HFFc6 (cell line): Measurements from ENCODE around the gene PNPLA7. TPM values are rescaled to one million over a fixed set of nuclear protein-coding genes. Genes with fewer than 3 reads are reported as not detected.
A peak's percentile ranks its signal among the peaks of the same experiment; 100 is the strongest.

Experiments
- DNase-seq: peaks from one replicate; pipeline ENCODE4 v3.0.0-alpha.2; 2018
- H3K27ac Mint-ChIP-seq: 2 replicates; pipeline ENCODE4 v1.8.0; 2020; ENCODE audit warnings: mild to moderate bottlenecking, mixed read lengths
- H3K27me3 Mint-ChIP-seq: 2 replicates; pipeline ENCODE4 v1.8.0; 2021; ENCODE audit warnings: mild to moderate bottlenecking, moderate library complexity, mixed read lengths; ENCODE audit not compliant: insufficient read depth
- H3K36me3 Mint-ChIP-seq: 2 replicates; pipeline ENCODE4 v1.8.0; 2021; ENCODE audit warnings: low read depth, mixed read lengths
- H3K4me1 Mint-ChIP-seq: 2 replicates; pipeline ENCODE4 v1.8.0; 2020; ENCODE audit warnings: low read depth, mixed read lengths
- H3K4me3 Mint-ChIP-seq: 2 replicates; pipeline ENCODE4 v1.8.0; 2020; ENCODE audit warnings: mild to moderate bottlenecking, moderate library complexity, mixed read lengths
- H3K9me3 Mint-ChIP-seq: 2 replicates; pipeline ENCODE4 v1.8.0; 2020; ENCODE audit warnings: mild to moderate bottlenecking, mixed read lengths
- total RNA-seq, 6 experiments: library from RNA; stranded (reverse); fragmentation: NEBNext Ultra II Directional; extraction: Animal tissue kit (Norgen Biotek cat#: 25700); gene quantifications; 2 replicates in 1 of 6; 3 replicates in 5 of 6; pipeline ENCODE4 v1.2.3, GENCODE V29; 2021
- TF ChIP-seq, protein P1 (sequence below): fragments of 200-600 bp; sonication (generic); IDR thresholded peaks from 2 replicates; pipeline ENCODE4 v1.5.0; 2021; ENCODE audit warnings: antibody characterized with exemption, mild to moderate bottlenecking

The PNPLA7 gene
- total RNA-seq, 6 experiments from 2014 or later, result 0.20 to 0.90 (median 0.52) TPM

DNA sequence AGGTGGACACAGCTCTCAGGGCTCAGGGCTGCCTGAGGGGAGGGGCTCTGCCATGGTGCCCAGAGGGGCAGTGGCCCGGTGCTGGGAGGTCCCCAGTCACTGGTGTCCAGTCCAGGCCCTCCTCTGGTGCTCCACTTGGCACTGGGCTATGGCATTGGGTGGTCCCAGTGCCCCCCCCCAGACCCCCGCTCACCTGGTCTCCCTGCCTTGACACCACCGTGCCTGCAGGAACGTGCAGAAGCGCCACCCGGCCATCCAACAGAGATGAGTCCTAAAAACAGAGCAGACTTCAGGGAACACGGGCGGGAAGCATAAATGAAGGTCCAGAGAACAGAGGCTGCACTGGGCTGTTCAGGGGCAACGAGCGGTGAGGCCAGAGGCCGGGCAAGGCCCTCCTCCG, 48.7 kb downstream of the PNPLA7 start:
- TF ChIP-seq, protein P1, sequence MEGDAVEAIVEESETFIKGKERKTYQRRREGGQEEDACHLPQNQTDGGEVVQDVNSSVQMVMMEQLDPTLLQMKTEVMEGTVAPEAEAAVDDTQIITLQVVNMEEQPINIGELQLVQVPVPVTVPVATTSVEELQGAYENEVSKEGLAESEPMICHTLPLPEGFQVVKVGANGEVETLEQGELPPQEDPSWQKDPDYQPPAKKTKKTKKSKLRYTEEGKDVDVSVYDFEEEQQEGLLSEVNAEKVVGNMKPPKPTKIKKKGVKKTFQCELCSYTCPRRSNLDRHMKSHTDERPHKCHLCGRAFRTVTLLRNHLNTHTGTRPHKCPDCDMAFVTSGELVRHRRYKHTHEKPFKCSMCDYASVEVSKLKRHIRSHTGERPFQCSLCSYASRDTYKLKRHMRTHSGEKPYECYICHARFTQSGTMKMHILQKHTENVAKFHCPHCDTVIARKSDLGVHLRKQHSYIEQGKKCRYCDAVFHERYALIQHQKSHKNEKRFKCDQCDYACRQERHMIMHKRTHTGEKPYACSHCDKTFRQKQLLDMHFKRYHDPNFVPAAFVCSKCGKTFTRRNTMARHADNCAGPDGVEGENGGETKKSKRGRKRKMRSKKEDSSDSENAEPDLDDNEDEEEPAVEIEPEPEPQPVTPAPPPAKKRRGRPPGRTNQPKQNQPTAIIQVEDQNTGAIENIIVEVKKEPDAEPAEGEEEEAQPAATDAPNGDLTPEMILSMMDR, result no peak
- H3K9me3 Mint-ChIP-seq, result peaks cover 23% of the 10 kb centered on the region
- no peak for DNase-seq

DNA sequence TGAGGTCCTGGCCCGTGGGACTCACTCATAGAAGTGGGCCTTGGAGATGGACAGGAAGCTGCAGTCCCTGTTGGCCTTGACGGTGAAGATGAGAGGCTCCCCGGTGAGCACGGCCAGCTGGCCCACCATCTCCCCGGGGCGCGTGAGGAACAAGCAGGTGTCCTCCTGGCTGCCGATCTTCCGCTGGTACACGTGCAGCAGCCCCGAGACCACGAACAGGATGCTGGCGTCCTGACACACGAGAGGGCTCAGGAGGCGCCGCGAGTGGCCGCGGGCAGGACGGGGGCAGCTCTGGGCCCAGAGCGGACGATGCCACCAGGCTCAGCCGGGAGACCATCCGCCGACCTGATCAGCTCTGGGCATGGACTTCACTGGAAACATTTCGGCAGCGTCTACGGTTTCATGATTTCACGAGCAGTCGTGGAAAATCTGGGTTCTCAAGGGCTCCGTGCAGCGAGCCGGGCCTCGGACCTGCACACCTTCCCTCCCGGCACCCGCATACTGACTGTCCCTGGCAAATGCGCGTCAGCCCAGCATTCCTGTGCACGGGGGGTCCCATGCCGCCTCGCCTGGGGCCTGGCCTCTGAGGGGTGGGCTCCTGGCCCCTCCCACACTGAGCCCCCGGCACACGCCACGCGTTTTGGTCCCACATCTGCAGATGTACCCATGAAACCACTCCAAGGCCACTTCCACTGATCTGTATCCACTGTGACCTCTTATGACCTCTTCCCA, 49.4 kb downstream of the PNPLA7 start:
- H3K27ac Mint-ChIP-seq, result no peak overlapping the region
- TF ChIP-seq, protein P1, result no peak
- DNase-seq, result no peak
- H3K9me3 Mint-ChIP-seq, result peaks cover 19% of the 10 kb centered on the region
- peaks cover 9% of the 10 kb centered on the region; the same call in 1 of the 2 replicates for H3K4me1 Mint-ChIP-seq
- H3K36me3 Mint-ChIP-seq, result peaks cover 9% of the 10 kb centered on the region
- no peak overlapping the region for H3K4me3 Mint-ChIP-seq
- peaks cover 29% of the 10 kb centered on the region for H3K27me3 Mint-ChIP-seq

More for the DNA sequence above, 48.7 kb downstream of the PNPLA7 start:
- H3K36me3 Mint-ChIP-seq, result peaks cover 9% of the 10 kb centered on the region
- peaks cover 9% of the 10 kb centered on the region; the same call in 1 of the 2 replicates for H3K4me1 Mint-ChIP-seq
- peak overlapping the region; percentile 69; the same call in 1 of the 2 replicates for H3K27ac Mint-ChIP-seq
- H3K27me3 Mint-ChIP-seq, result peaks cover 31% of the 10 kb centered on the region
- peak overlapping the region; percentile 78 for H3K4me3 Mint-ChIP-seq

DNA sequence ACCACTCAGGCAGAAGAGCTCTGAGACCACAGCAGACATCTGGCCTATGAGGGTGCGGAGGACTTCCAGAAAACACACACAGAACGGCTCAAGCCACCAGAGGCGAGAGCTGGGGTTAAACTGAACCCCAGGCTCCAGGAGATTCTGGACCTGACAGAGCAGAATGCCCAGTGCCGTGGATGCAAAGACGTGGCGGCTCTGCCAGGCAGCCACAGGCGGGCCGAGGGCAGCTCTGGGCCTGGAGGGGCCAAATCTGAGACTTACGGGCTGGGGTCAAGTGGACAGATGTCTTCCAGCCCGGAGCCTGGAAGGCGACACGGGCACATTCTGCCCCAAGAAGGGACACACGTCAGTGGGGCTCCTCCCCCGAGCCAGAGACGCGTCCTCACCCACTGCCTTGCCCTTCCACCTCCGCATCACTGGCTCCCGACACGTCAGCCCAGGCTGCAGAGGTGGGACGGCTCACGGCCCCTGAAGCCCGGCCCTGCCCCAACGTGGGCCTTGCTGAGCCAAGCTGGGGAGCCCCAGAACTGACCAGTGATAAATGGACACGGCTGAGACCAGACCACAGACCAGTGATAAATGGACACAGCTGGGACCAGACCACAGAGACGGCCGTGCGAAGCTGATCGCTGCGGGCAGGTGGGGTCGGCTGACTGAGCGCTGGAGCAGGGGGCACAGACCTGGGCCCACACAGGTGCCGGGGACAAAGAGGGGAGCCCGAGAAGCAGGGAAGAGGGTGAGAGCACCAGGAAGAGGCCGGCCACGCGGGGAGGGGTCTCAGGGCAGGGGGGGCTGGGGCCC, 50.1 kb downstream of the PNPLA7 start:
- H3K9me3 Mint-ChIP-seq, result peaks cover 19% of the 10 kb centered on the region
- peaks cover 9% of the 10 kb centered on the region for H3K36me3 Mint-ChIP-seq
- no peak overlapping the region for H3K27ac Mint-ChIP-seq
- H3K4me1 Mint-ChIP-seq, result peaks cover 9% of the 10 kb centered on the region; the same call in 1 of the 2 replicates
- TF ChIP-seq, protein P1, result no peak
- no peak overlapping the region for H3K4me3 Mint-ChIP-seq
- H3K27me3 Mint-ChIP-seq, result peaks cover 28% of the 10 kb centered on the region
- no peak for DNase-seq

DNA sequence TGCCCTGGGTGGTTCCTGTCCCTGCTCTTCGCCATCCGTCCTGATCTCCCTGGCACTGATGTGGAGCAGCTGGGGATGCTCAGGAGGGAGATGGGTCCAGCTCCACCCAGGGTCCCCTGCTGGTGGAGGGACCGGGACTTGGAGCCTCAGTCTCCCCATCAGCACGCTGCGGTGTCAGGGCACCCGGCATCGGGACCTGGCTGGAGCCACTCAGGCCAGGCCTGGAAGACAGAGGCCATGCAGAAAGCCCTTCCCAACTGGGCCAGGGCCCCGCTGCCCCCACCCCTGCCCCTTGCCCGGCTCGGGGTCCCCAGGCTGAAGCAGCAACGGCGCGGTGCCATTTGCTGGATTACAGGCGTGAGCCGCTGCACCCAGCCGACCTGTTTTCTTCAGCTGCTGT, 50.8 kb downstream of the PNPLA7 start:
- peaks cover 9% of the 10 kb centered on the region for H3K36me3 Mint-ChIP-seq
- H3K4me3 Mint-ChIP-seq, result no peak overlapping the region
- peaks cover 19% of the 10 kb centered on the region for H3K9me3 Mint-ChIP-seq
- H3K4me1 Mint-ChIP-seq, result peaks cover 9% of the 10 kb centered on the region; the same call in 1 of the 2 replicates
- peaks cover 28% of the 10 kb centered on the region for H3K27me3 Mint-ChIP-seq
- no peak overlapping the region for H3K27ac Mint-ChIP-seq
- DNase-seq, result no peak
- TF ChIP-seq, protein P1, result no peak

DNA sequence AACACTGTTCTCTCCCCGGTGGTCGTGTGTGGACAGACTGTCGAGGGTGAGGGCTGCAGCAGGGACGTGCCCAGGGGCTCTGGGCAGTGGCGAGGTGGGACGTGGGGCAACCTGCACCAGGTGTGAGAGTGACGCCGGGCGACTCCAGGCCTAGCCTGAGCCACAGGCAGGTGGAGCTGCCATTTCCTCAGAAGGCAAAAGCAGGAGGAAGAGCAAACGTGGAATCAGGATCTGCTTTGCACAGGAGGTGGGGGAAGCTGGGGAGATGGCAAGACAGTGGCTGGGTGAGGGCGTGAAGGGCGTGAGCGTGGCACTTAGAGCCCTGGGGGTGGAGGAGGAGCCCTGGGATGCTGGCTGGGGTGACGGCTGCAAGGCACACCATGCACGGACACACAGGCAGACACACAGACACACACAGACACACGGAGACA, 51.5 kb downstream of the PNPLA7 start:
- DNase-seq, result no peak
- Mint-ChIP-seq H3K4me1 (peaks cover 9% of the 10 kb centered on the region; the same call in 1 of the 2 replicates), H3K27ac (no peak overlapping the region), H3K9me3 (peaks cover 19% of the 10 kb centered on the region), H3K4me3 (no peak overlapping the region), H3K36me3 (peaks cover 9% of the 10 kb centered on the region), H3K27me3 (peaks cover 26% of the 10 kb centered on the region)
- TF ChIP-seq, protein P1, result no peak
